Vagina (tissue), 2 donors: ENCODE data around the gene MARVELD1. TPM values are rescaled to one million over a fixed set of nuclear protein-coding genes. Genes with fewer than 3 reads are reported as not detected.
A peak's percentile ranks its signal among the peaks of the same experiment; 100 is the strongest.

Experiments used
- DNase-seq, 2 donors: peaks; one replicate each; pipeline ENCODE4 v3.0.0-alpha.2; 2017; ENCODE audit errors: extremely low spot score in 2 of 2
- H3K27ac ChIP-seq: fragments of 200-600 bp; sonication (generic); one replicate; pipeline ENCODE4 v1.5.1; 2019
- H3K27me3 ChIP-seq: fragments of 200-600 bp; sonication (generic); one replicate; pipeline ENCODE4 v1.5.1; 2019
- H3K36me3 ChIP-seq, 2 donors: fragments of 200-600 bp; sonication (generic); one replicate each; pipeline ENCODE4 v1.5.1; 2017 to 2019
- H3K4me1 ChIP-seq: fragments of 200-600 bp; sonication (generic); one replicate; pipeline ENCODE4 v1.5.1; 2019
- H3K4me3 ChIP-seq, 2 donors: fragments of 200-600 bp; sonication (generic); 1 replicate in 1 of 2; 2 replicates in 1 of 2; pipeline ENCODE4 v1.5.1; 2016 to 2019
- H3K9me3 ChIP-seq: fragments of 200-600 bp; sonication (generic); one replicate; pipeline ENCODE4 v1.5.1; 2019
- POLR2A ChIP-seq, 2 donors: fragments of 450-650 bp; IDR thresholded peaks; one replicate each; pipeline ENCODE4 v1.6.1; 2017; ENCODE audit warnings: antibody characterized with exemption in 2 of 2, mild to moderate bottlenecking in 2 of 2, moderate library complexity in 2 of 2
- POLR2AphosphoS5 ChIP-seq, 2 donors: sonication (generic); formaldehyde crosslinking; IDR thresholded peaks; one replicate each; pipeline ENCODE4 v1.9.0; 2017; ENCODE audit warnings: antibody characterized with exemption in 2 of 2, mild to moderate bottlenecking in 2 of 2, low read depth in 1 of 2; ENCODE audit not compliant: insufficient read depth in 1 of 2
- intact Hi-C: fragments of 100-400 bp; cut with DNase I; formaldehyde crosslinking; loops from one replicate; pipeline ENCODE4 v1.15.1; 2023
- total RNA-seq: library from RNA; depleted of rRNA; stranded (reverse); fragments of >200 nt; gene quantifications from one replicate; pipeline ENCODE4 v1.2.3, GENCODE V29; 2016
- TF ChIP-seq, protein P1 (sequence below), 3 experiments: fragments of 450-650 bp in 2 of 3; fragments of 200-600 bp in 1 of 3; sonication (generic) in 1 of 3; IDR thresholded peaks; one replicate each; pipeline ENCODE4 v1.5.1; 2017 to 2019; ENCODE audit warnings: antibody characterized with exemption in 3 of 3, mild to moderate bottlenecking in 2 of 3, moderate library complexity in 2 of 3

MARVELD1 gene
- total RNA-seq, 1 donor from 2014 or later, result 24.1 TPM

DNA sequence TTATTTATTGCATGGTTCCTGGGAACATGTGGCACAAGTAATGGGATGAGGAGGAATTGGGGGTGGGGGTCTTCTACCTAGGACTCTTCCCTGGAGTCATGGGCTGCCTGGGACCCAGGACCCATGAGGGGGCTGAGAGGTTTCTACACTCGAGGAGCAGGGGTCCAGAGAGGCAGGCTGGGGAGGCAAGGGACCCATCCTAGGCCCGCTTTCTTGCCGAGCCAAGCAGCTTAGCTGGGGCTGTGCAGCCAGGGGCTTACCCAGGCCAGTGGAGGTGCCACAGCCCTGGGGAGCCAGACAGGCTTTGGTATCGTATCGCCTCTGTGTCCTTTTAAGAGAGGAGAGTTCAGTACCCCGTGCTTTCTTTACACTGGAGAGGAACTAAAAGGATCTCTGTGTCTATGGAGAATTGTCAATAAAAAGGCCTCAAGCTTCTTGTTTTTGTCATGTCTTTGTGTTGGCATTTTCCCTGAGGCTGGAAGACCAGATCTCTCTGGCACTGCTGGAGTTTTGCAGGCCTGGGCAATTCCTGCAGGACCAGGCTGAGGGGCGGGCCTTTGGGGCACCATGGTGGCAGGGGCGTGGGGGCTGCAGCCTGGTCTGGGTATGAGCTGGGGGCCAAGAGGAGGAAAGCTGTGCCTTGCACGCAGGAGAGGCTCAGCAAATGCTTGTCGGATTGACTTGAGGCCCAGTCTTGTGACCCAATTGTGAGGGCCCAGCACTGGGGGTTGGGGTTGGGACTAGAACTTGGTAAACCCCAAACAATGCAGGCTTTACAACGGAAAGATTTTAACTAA, 47.1 kb downstream of the MARVELD1 start:
- H3K9me3 ChIP-seq, result no peaks in the 10 kb centered on the region
- no peak overlapping the region for H3K4me3 ChIP-seq
- no peak for DNase-seq
- intact Hi-C loops, result no loop called here
- H3K36me3 ChIP-seq, result peaks cover 0 to 37% of the 10 kb centered on the region in 2 donors
- no peaks in the 10 kb centered on the region for H3K27me3 ChIP-seq
- no peak overlapping the region for H3K27ac ChIP-seq
- H3K4me1 ChIP-seq, result no peaks in the 10 kb centered on the region
- TF ChIP-seq POLR2AphosphoS5 (IDR thresholded peaks at IDR 0.05; ENCODE audit: insufficient read depth in 1 of 2, low read depth in 1 of 2), result no peak
- TF ChIP-seq POLR2A (IDR thresholded peaks at IDR 0.05), result no peak
- TF ChIP-seq, protein P1, sequence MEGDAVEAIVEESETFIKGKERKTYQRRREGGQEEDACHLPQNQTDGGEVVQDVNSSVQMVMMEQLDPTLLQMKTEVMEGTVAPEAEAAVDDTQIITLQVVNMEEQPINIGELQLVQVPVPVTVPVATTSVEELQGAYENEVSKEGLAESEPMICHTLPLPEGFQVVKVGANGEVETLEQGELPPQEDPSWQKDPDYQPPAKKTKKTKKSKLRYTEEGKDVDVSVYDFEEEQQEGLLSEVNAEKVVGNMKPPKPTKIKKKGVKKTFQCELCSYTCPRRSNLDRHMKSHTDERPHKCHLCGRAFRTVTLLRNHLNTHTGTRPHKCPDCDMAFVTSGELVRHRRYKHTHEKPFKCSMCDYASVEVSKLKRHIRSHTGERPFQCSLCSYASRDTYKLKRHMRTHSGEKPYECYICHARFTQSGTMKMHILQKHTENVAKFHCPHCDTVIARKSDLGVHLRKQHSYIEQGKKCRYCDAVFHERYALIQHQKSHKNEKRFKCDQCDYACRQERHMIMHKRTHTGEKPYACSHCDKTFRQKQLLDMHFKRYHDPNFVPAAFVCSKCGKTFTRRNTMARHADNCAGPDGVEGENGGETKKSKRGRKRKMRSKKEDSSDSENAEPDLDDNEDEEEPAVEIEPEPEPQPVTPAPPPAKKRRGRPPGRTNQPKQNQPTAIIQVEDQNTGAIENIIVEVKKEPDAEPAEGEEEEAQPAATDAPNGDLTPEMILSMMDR (IDR thresholded peaks at IDR 0.05), result no peak

DNA sequence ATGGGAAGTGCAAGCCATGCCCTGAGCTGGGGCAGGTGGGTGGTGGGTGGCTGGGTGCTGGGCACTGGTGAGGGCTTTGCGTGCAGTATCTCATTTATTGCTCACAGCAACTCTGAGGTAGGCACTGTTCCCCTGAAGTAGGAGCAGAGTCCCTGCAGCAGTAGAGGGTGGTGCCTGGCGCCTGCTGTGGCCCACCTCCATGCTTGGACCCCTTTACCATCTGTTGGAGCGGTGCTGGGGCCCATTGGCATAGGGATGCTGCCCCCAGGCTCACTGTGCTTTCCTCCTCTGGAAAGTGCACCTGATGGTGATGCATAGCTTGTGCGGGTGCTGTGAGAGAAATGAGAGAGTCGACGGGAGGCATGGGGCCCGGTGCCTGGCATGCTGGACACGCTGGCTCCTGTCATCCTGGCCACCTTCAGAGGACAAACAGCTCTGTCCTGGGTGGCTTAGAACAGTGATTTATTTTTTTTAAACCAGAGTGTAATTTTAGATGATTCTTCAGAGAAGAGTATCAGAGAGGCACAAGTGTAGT, 47.9 kb downstream of the MARVELD1 start:
- intact Hi-C loops, result no loop called here
- no peaks in the 10 kb centered on the region for H3K4me1 ChIP-seq
- H3K36me3 ChIP-seq, result peaks cover 0 to 29% of the 10 kb centered on the region in 2 donors
- TF ChIP-seq, protein P1 (IDR thresholded peaks at IDR 0.05), result no peak
- TF ChIP-seq POLR2AphosphoS5 (IDR thresholded peaks at IDR 0.05; ENCODE audit: insufficient read depth in 1 of 2, low read depth in 1 of 2) (no peak), POLR2A (IDR thresholded peaks at IDR 0.05) (no peak)
- no peaks in the 10 kb centered on the region for H3K27me3 ChIP-seq
- no peaks in the 10 kb centered on the region for H3K9me3 ChIP-seq
- H3K27ac ChIP-seq, result no peak overlapping the region
- DNase-seq, result no peak
- no peak overlapping the region for H3K4me3 ChIP-seq

DNA sequence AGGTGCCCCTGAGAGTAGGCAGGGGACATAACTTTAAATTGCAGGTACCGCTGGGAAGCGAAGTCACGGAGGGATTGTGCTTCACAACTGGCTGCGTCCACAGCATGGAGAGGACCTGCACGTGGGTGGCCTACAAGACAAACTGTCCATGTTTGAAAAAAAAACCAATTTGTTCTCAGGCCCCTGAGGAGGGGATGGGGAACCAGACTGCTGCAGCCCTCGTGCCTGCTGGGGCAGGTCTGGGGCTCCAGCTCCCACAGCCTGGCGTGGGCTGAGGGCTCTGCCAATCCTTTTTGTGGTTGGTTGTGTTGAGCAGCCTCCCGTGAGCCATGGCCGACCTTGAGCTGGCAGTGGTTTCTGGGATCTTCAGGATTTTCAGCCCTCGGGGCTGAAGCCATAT, 48.5 kb downstream of the MARVELD1 start:
- TF ChIP-seq POLR2AphosphoS5 (IDR thresholded peaks at IDR 0.05; ENCODE audit: insufficient read depth in 1 of 2, low read depth in 1 of 2), result no peak
- TF ChIP-seq, protein P1 (IDR thresholded peaks at IDR 0.05), result no peak
- TF ChIP-seq POLR2A (IDR thresholded peaks at IDR 0.05), result no peak
- intact Hi-C loops, result no loop called here
- Histone ChIP-seq H3K4me1 (no peaks in the 10 kb centered on the region), H3K4me3 (no peak overlapping the region), H3K27ac (no peak overlapping the region), H3K9me3 (no peaks in the 10 kb centered on the region), H3K27me3 (no peaks in the 10 kb centered on the region), H3K36me3 (peaks cover 0 to 23% of the 10 kb centered on the region in 2 donors)
- DNase-seq, result no peak

DNA sequence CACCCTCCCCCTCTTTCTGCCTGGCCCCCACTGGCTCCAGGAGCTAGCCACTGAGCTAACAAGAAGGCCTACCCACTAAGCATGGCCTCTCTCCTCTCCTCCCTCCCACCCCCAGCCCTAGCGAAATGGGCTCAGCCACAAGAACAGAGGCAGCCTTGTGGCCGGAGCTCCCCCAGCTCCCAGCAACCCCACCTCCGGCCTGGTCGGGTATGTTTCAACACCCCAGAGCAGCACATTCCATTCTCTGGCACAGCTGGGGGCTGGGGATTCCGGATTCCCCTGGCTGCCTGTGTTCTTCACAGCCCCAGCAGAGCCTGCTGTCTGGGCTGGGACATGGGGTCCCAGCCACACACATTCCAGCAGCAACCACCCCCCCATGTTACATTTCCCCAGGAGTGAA, 49.3 kb downstream of the MARVELD1 start:
- no peaks in the 10 kb centered on the region for H3K4me1 ChIP-seq
- H3K27ac ChIP-seq, result no peak overlapping the region
- TF ChIP-seq POLR2AphosphoS5 (IDR thresholded peaks at IDR 0.05; ENCODE audit: insufficient read depth in 1 of 2, low read depth in 1 of 2), result peak in 1 of 2 donors; percentile 22
- TF ChIP-seq POLR2A (IDR thresholded peaks at IDR 0.05), result no peak
- H3K36me3 ChIP-seq, result peaks cover 0 to 16% of the 10 kb centered on the region in 2 donors
- H3K9me3 ChIP-seq, result no peaks in the 10 kb centered on the region
- no peak for DNase-seq
- intact Hi-C loops, result no loop called here
- H3K27me3 ChIP-seq, result no peaks in the 10 kb centered on the region
- H3K4me3 ChIP-seq, result no peak overlapping the region

DNA sequence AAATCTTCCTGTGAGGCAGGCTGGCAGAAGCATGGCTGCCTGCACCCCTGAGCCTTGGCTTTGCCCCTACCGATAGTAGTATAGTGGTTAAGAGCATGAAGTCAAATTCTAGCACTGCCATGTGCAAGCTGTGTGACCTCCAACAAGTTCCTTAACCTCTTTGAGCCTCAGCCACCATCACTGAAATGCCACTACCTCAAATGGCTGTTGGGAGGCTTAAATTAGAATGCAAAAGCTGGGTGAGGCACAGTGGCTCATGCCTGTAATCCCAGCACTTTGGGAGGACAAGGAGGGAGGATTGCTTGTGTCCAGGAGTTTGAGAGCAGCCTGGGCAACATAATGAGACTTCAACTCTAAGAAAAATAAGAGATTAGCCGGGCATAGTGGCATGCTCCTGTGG, 49.9 kb downstream of the MARVELD1 start:
- H3K4me3 ChIP-seq, result no peak overlapping the region
- peaks cover 0 to 15% of the 10 kb centered on the region in 2 donors for H3K36me3 ChIP-seq
- DNase-seq, result no peak
- no peaks in the 10 kb centered on the region for H3K4me1 ChIP-seq
- intact Hi-C loops, result no loop called here
- no peak overlapping the region for H3K27ac ChIP-seq
- H3K27me3 ChIP-seq, result no peaks in the 10 kb centered on the region
- TF ChIP-seq, protein P1 (IDR thresholded peaks at IDR 0.05), result no peak
- TF ChIP-seq POLR2AphosphoS5 (IDR thresholded peaks at IDR 0.05; ENCODE audit: insufficient read depth in 1 of 2, low read depth in 1 of 2), result no peak
- TF ChIP-seq POLR2A (IDR thresholded peaks at IDR 0.05), result no peak
- no peaks in the 10 kb centered on the region for H3K9me3 ChIP-seq
